GM13976 (cell line): ENCODE data around the gene STOX2.

ENCODE experiments used
- DNase-seq: peaks from one replicate; pipeline ENCODE4 v3.0.0; 2012; ENCODE audit warnings: low spot score
- in situ Hi-C: fragments of 300-500 bp; cut with MboI; formaldehyde crosslinking; loops from one replicate; pipeline ENCODE4 v1.12.0; 2022; ENCODE audit warnings: low sequenced_read_pairs, mixed read lengths, inconsistent platforms; ENCODE audit not compliant: unreplicated experiment
- TF ChIP-seq, protein P1 (sequence below): IDR thresholded peaks from 2 replicates; pipeline ENCODE4 v1.5.1; 2012; ENCODE audit warnings: borderline replicate concordance, mild to moderate bottlenecking; ENCODE audit not compliant: insufficient read depth; ENCODE audit errors: extremely low read depth, missing control alignments, control extremely low read depth

The STOX2 gene

GRCh38 chr4:183986291-183986970 lies 81.3 kb downstream of the STOX2 start:
- no peak for DNase-seq
- in situ Hi-C loops = no loop called here

DNA sequence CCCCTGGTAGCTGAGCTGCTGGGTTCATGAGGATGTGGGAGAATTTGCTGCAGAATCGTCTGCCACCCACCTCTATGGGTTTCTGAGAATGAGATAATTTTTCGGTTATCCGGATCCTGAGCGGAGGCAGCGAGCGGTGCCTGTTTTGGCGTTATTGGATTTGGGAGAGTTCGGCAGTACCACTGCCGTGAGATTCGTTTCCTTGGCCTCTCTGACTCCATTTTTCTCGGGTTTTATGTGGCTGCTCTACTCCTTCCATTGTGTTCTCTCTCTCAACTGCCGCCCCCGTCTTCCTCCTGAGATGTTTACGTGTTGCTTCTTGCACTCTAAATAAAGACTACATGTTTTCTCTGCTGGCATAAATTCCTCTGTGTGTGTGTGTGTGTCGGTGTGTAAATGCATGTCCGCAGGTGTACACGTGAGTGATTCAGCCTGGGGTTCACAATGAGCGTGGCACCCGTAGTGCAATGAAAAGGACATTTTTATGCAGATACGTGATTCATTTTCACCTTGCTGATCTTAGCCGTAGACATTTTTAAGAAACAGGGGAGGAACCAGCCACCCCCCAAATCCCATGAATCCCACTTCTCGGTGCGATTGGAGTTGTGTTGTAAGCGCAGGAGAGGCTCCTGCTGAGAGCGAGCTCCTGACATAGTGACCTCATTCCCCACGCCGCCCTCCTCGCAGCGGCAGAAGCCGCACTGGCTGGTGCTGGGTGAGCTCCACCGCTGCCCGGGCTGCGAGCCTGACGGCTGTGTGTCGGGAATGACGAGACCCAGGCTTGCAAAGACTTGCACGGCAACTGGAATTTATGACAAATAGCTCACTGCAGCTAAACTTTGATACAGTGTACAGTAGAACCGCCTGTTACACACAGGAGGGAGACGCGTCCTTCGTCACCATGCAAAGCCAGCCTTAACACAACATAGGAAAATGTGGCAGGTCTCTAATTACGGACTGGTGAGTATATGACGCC lies 82.2 kb downstream of the STOX2 start:
- TF ChIP-seq, protein P1, sequence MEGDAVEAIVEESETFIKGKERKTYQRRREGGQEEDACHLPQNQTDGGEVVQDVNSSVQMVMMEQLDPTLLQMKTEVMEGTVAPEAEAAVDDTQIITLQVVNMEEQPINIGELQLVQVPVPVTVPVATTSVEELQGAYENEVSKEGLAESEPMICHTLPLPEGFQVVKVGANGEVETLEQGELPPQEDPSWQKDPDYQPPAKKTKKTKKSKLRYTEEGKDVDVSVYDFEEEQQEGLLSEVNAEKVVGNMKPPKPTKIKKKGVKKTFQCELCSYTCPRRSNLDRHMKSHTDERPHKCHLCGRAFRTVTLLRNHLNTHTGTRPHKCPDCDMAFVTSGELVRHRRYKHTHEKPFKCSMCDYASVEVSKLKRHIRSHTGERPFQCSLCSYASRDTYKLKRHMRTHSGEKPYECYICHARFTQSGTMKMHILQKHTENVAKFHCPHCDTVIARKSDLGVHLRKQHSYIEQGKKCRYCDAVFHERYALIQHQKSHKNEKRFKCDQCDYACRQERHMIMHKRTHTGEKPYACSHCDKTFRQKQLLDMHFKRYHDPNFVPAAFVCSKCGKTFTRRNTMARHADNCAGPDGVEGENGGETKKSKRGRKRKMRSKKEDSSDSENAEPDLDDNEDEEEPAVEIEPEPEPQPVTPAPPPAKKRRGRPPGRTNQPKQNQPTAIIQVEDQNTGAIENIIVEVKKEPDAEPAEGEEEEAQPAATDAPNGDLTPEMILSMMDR = no peak
- in situ Hi-C loops = no loop called here
- DNase-seq = no peak

More at GRCh38 chr4:183986291-183986970, 81.3 kb downstream of the STOX2 start:
- TF ChIP-seq, protein P1 = no peak

DNA sequence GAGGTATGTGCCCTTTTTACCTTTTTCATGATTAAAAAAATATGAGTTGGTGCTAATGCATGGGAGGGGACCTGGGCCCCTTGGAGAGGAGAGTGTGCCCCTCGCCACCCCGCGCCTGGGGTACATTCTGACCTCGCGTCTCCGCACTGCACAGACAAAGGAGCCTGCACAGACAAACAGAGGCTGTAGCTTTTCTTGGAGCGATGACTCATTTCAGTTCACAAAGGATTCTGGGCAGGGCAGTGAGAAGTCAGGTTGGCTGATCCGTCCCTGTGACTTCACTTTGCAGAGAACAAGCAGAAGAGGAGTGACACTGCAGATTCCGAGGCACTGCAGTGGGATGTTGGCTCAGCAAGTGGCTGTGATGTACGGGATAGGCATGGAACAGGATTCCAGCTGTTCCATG lies 82.9 kb downstream of the STOX2 start:
- TF ChIP-seq, protein P1 = no peak
- in situ Hi-C loops = no loop called here
- DNase-seq = no peak

DNA sequence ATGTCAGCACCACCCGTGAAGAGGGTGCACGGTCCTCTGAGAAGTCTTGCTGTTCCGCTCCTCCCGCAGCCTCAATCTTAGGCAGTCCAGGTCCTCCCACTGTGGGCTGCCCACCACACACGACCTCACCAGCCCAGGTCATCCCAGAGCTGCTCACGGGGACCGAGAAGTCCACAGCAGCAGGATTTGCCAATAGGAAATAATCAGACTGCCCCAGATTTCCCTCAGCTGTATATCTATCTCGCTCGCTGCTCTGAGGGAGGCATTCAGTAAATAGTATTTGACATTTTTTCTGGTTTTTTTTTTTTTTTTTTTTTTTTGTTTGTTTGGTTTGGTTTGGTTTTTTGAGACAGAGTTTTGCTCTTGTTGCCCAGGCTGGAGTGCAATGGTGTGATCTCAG lies 83.8 kb downstream of the STOX2 start:
- in situ Hi-C loops = no loop called here
- DNase-seq = no peak
- TF ChIP-seq, protein P1 = no peak

GRCh38 chr4:183989461-183989860 lies 84.4 kb downstream of the STOX2 start:
- in situ Hi-C loops = no loop called here
- TF ChIP-seq, protein P1 = no peak
- no peak for DNase-seq

DNA sequence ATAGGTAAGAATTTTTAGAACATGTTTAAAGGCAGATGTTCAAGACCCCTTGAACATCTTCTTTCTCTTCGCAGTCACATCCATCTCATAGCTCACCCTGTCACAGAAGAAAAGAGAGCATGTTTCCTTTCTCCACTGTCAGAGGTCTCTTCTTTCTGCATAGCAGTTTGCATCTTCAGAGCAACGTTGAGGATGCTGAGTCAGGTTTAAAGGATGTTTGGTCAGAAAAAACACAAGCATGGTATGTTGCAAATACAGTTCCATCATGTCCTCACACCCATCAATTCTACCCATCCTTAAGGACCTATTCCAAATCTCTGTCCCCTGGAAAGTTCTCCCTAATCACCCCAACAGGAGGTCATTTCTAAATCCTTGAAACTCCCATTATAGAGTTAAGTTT lies 84.8 kb downstream of the STOX2 start:
- TF ChIP-seq, protein P1 = no peak
- in situ Hi-C loops = no loop called here

More for the DNA sequence above, 84.8 kb downstream of the STOX2 start:
- DNase-seq = no peak
